NB4 (cell line): ENCODE measurements around the gene FFAR4.

Experiments
- DNase-seq: peaks from one replicate; pipeline ENCODE4 v3.0.0; 2010; ENCODE audit warnings: low read depth
- H3K4me3 ChIP-seq: one replicate; pipeline ENCODE4 v1.5.1; 2011; ENCODE audit warnings: mild to moderate bottlenecking, low read depth, low read length, moderate library complexity
- MYC ChIP-seq: IDR thresholded peaks from 2 replicates; pipeline ENCODE4 v1.6.1; 2011; ENCODE audit warnings: low read depth, low read length
- POLR2A ChIP-seq: IDR thresholded peaks from 2 replicates; pipeline ENCODE4 v1.6.1; 2011; ENCODE audit warnings: mild to moderate bottlenecking; ENCODE audit not compliant: insufficient read length; ENCODE audit errors: extremely low read depth
- TF ChIP-seq, protein P1 (sequence below): IDR thresholded peaks from 2 replicates; pipeline ENCODE4 v1.6.1; 2011; ENCODE audit warnings: low read depth, low read length
- TF ChIP-seq, protein P2 (sequence below): IDR thresholded peaks from one replicate; pipeline ENCODE4 v1.5.1; 2012; ENCODE audit warnings: low read depth, low read length

FFAR4 gene

DNA sequence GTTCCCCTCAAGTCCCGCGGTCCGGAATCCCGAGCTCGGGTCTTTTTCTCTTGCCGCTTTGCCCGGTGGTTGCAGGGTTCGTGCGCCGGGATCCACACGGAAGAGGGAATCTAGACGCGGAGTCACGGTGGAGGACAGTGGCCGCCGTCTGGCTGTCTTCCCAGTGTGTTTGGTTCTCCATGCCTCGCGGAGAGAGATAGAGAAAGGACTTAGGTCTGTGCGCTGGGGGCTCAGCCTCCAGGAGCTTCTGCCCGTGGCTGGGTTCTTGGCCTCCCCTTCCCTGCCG is 1.6 kb downstream of the FFAR4 start:
- no peak for DNase-seq
- no peak for TF ChIP-seq POLR2A
- TF ChIP-seq MYC: no peak
- TF ChIP-seq, protein P1, sequence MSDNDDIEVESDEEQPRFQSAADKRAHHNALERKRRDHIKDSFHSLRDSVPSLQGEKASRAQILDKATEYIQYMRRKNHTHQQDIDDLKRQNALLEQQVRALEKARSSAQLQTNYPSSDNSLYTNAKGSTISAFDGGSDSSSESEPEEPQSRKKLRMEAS: no peak
- TF ChIP-seq, protein P2, sequence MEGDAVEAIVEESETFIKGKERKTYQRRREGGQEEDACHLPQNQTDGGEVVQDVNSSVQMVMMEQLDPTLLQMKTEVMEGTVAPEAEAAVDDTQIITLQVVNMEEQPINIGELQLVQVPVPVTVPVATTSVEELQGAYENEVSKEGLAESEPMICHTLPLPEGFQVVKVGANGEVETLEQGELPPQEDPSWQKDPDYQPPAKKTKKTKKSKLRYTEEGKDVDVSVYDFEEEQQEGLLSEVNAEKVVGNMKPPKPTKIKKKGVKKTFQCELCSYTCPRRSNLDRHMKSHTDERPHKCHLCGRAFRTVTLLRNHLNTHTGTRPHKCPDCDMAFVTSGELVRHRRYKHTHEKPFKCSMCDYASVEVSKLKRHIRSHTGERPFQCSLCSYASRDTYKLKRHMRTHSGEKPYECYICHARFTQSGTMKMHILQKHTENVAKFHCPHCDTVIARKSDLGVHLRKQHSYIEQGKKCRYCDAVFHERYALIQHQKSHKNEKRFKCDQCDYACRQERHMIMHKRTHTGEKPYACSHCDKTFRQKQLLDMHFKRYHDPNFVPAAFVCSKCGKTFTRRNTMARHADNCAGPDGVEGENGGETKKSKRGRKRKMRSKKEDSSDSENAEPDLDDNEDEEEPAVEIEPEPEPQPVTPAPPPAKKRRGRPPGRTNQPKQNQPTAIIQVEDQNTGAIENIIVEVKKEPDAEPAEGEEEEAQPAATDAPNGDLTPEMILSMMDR: no peak
- H3K4me3 ChIP-seq: no peak overlapping the region

DNA sequence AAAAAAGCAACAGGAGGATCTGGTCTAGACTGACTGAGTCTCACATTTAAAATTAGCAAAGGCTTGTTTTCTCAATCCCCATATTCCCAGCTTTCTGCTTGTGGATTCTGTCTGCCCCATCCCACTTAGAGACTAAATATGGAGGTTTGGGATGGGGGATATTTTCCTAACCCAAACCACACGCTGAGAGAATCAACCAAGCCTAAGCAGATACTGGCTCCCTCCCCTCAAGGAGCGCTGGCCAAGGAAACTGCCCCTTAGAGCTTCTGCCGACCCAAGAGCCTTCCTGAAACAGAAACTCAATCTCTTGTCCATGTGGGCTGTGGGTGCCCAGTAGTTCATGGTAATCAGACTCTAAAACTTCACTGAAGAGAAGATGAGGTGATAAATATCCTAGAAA is 3.9 kb downstream of the FFAR4 start:
- TF ChIP-seq MYC (no peak), POLR2A (no peak)
- TF ChIP-seq, protein P2: no peak
- TF ChIP-seq, protein P1: no peak
- no peak for DNase-seq
- H3K4me3 ChIP-seq: no peak overlapping the region

DNA sequence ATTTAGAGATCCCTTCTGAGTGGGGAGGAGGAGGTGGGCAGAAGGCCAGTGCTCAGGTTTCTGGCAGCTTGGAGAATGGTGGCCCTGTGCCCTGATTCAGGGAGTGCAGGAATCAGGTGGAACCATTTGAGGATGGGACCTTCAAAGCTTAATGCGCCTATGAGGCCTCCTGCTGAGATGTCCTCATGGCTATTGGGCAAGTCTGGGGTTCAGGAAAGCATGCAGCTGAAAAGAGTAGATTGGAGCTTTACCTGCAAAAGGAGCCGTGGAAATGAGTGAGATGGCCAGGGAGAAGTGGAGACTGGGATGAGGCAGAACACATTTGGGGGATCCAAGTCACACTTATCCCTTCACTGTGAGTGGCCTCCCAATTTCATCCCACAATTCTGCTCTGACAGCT is 6.1 kb downstream of the FFAR4 start:
- TF ChIP-seq POLR2A (no peak), MYC (peak; percentile 13; the same call in 1 of the 2 replicates)
- TF ChIP-seq, protein P2: no peak
- TF ChIP-seq, protein P1: no peak

DNA sequence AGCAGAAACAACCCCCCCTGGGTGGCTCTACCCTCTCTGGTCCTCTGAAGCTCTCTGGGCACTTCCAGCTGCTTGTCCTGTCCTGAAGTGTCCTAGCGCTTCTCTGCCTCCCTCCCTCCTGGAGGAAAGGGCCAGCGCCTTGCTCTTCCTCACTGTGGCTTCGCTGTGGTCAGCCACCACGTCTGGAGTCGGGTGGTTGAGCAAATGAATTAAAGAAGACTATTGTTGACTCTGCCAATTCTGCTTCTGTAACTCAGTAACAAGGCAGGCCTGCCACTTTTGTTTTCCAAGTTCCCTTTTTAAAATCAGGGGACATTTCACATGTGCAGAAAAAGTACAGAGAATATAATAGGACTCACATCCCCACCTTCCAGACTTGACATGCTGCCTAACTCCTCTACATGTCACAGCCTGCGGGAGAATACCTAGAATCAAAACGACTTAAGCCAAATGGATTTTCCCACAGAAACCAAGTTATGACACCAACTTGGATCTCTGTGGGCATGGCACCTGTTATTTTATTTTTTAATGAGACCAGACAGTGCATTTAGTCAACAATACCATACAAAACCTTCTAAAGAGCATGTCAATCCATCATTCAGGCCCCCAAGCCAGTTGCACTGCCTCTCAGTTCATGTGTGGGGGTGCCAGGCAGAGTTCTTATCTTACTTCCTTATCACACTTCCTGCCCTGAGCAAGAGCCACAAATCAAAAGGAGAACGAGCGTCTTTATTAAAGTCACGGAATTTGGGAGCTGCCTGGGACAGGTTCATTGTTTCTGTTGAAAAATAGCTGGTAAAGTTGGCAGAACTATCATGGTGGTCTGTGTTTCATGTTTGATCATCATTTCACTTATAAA is 6.8 kb downstream of the FFAR4 start:
- peak overlapping the region; percentile 30 for H3K4me3 ChIP-seq
- TF ChIP-seq, protein P2: no peak
- TF ChIP-seq MYC (peak; percentile 39; the same call in 1 of the 2 replicates), POLR2A (no peak)
- TF ChIP-seq, protein P1: peak; percentile 33; the same call in 1 of the 2 replicates
- DNase-seq: peak; percentile 88

More for the DNA sequence above, 6.1 kb downstream of the FFAR4 start:
- peak overlapping the region; percentile 29 for H3K4me3 ChIP-seq
- peak; percentile 54 for DNase-seq

DNA sequence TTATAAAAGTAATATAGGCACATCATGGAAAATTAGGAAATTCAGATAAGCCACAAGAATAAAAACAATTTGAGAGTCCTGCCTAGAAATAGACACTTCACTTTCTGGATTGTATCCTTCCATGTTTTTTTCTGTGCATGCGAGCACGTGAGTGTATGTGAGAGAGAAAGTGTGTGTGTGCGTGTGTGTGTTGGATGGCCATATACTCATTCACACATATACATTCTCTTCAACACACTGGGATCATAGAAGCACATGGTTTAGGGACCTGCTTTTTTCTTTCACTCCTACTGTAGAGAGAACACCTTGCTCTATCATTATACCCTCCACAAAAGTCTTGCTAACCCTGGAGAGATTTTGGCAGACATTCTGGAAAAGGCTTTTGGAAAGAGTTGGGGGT is 7.5 kb downstream of the FFAR4 start:
- H3K4me3 ChIP-seq: peak overlapping the region; percentile 30
- DNase-seq: no peak
- TF ChIP-seq, protein P1: peak; percentile 77
- TF ChIP-seq MYC: peak; percentile 28; the same call in 1 of the 2 replicates
- TF ChIP-seq POLR2A: no peak

DNA sequence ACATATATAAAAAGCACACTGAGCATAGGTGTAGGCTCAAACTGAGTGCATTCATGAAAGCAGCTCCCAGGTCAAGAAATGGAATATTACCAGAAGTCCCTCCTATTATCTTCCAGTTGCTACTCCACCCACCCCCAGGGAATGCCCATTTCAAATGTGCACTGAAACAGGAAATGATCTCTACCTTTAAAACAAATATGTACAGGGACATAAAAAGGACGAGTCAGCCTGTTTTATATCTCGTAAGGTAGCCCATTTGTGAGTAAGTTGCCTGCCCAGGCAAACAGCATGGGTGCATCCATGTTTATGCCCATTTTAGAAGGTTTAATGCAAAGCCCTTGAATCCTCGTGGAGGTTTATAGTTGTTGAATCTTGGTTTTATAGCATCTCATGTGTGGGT is 10.4 kb downstream of the FFAR4 start:
- DNase-seq: no peak
- no peak overlapping the region for H3K4me3 ChIP-seq
- TF ChIP-seq POLR2A (no peak), MYC (no peak)
- TF ChIP-seq, protein P2: no peak
- TF ChIP-seq, protein P1: no peak
